Body of pancreas (tissue), 4 donors: ENCODE data around the gene PTH1R. TPM values are rescaled to one million over a fixed set of nuclear protein-coding genes. Genes with fewer than 3 reads are reported as not detected.

ENCODE experiments used
- ATAC-seq: fragments of 150-250 bp; one replicate; pipeline ENCODE4 v1.9.1; 2016
- DNase-seq, 4 donors: peaks; one replicate each; pipeline ENCODE4 v3.0.0-alpha.2; 2019
- H3K27ac ChIP-seq, 4 donors: fragments of 200-600 bp; sonication (generic); 1 replicate in 3 of 4; 2 replicates in 1 of 4; pipeline versions ENCODE4 v1.5.1 to v1.6.1; 2016 to 2019; ENCODE audit warnings: mild to moderate bottlenecking in 1 of 4, mixed read lengths in 1 of 4, moderate library complexity in 1 of 4
- H3K27me3 ChIP-seq, 2 donors: fragments of 200-600 bp; sonication (generic); one replicate each; pipeline ENCODE4 v1.6.0; 2016; ENCODE audit warnings: mild to moderate bottlenecking in 1 of 2
- H3K36me3 ChIP-seq, 2 donors: fragments of 200-600 bp; sonication (generic); replicated peaks in 1 of 2; 2 replicates each; pipeline ENCODE4 v1.5.1; 2016; ENCODE audit warnings: low read depth in 2 of 2; ENCODE audit not compliant: insufficient read depth in 1 of 2
- H3K4me1 ChIP-seq: fragments of 200-600 bp; sonication (generic); one replicate; pipeline ENCODE4 v1.6.0; 2016
- H3K4me3 ChIP-seq, 2 donors: fragments of 200-600 bp; sonication (generic); 1 replicate in 1 of 2; 2 replicates in 1 of 2; pipeline ENCODE4 v1.5.1; 2016 to 2019
- H3K9me3 ChIP-seq, 3 donors: fragments of 200-600 bp; sonication (generic); 1 replicate in 2 of 3; 2 replicates in 1 of 3; pipeline ENCODE4 v1.5.1; 2016
- CTCF ChIP-seq, 7 experiments: fragments of 450-650 bp in 4 of 7; fragments of 200-600 bp in 3 of 7; sonication (generic) in 3 of 7; IDR thresholded peaks; one replicate each; pipeline ENCODE4 v1.5.1; 2016 to 2019; ENCODE audit warnings: antibody characterized with exemption in 7 of 7
- POLR2A ChIP-seq, 3 donors: fragments of 450-650 bp; IDR thresholded peaks; one replicate each; pipeline ENCODE4 v1.6.1; 2016; ENCODE audit warnings: antibody characterized with exemption in 3 of 3, mild to moderate bottlenecking in 2 of 3
- WGBS, 2 donors: methylation state at CpG; one replicate each; pipeline ENCODE4 v1.1.5; 2017; 5-methylcytosine and 5-hydroxymethylcytosine counted together
- intact Hi-C: fragments of 100-400 bp; cut with DNase I; formaldehyde crosslinking; loops from one replicate; pipeline ENCODE4 v1.15.1; 2023
- total RNA-seq, 2 donors: library from RNA; depleted of rRNA; stranded (reverse); fragments of >200 nt; gene quantifications; one replicate each; pipeline ENCODE4 v1.1.0, GENCODE V29; 2016

The PTH1R gene
- total RNA-seq, 2 donors from 2014 or later, result 1.8 to 8.2 TPM

DNA sequence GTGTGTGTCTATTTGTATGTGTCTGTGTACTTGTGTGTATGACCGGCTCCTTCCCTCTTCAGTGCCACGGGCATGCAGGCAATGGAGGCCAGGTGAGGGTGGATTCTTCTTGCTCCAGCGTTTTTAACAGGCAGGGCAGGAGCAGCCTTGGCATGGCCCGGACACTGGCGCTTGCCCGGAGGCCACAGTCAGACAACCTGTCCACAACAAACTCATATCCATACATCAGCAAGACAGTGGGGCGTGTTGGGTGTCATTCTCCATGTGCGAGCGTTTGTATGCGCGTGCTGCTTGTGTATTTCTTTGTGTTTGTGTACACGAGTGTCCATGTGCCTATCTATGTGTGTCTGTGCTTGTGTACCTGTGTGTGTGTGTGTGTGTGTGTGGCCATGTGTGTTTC lies 29.8 kb downstream of the PTH1R start:
- Histone ChIP-seq H3K4me1 (peaks cover 16% of the 10 kb centered on the region), H3K9me3 (no peaks in the 10 kb centered on the region), H3K27ac (no peak overlapping the region), H3K4me3 (no peak overlapping the region), H3K36me3 (no peaks in the 10 kb centered on the region), H3K27me3 (no peaks in the 10 kb centered on the region)
- ATAC-seq (no peak), DNase-seq (peak in 1 of 4 donors; percentile 9)
- intact Hi-C loops, result no loop called here
- 65 to 68% methylated on average over 11 to 12 of the region's 12 CpGs for WGBS, 2 donors
- TF ChIP-seq POLR2A (IDR thresholded peaks at IDR 0.05) (no peak), CTCF (IDR thresholded peaks at IDR 0.05) (no peak)

DNA sequence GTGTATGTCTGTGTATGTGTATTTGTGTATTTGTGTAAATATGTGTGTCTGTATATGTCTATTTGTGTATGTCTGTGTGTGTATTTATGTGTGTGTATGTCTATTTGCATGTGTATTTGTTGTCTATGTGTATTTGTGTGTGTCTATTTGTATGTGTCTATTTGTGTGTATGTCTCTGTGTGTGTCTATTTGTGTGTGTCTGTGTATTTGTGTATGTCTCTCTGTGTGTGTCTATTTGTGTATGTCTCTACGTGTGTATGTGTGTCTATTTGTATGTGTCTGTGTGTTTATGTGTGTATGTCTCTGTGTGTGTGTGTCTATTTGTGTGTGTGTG lies 30.4 kb downstream of the PTH1R start:
- H3K36me3 ChIP-seq, result no peaks in the 10 kb centered on the region
- 15 to 33% methylated on average over 1 of the region's 1 CpG for WGBS, 2 donors
- no peak for DNase-seq
- TF ChIP-seq POLR2A (IDR thresholded peaks at IDR 0.05) (no peak), CTCF (IDR thresholded peaks at IDR 0.05) (peak in 2 of 7 experiments; percentile 56 to 58)
- no peak for ATAC-seq
- intact Hi-C loops, result no loop called here
- no peaks in the 10 kb centered on the region for H3K9me3 ChIP-seq
- H3K27me3 ChIP-seq, result no peaks in the 10 kb centered on the region
- H3K27ac ChIP-seq, result no peak overlapping the region
- H3K4me3 ChIP-seq, result no peak overlapping the region
- H3K4me1 ChIP-seq, result peaks cover 16% of the 10 kb centered on the region

- ATAC-seq, result no peak
- Histone ChIP-seq H3K27me3 (no peaks in the 10 kb centered on the region), H3K9me3 (no peaks in the 10 kb centered on the region), H3K36me3 (no peaks in the 10 kb centered on the region), H3K4me1 (peaks cover 16% of the 10 kb centered on the region), H3K4me3 (no peak overlapping the region), H3K27ac (no peak overlapping the region)
- DNase-seq, result peak in 2 of 4 donors; percentile 43 to 58
- intact Hi-C loops, result no loop called here
- peak in 3 of 7 experiments; percentile 19 to 48 (median 43) for TF ChIP-seq CTCF (IDR thresholded peaks at IDR 0.05)
- no peak for TF ChIP-seq POLR2A (IDR thresholded peaks at IDR 0.05)
- 46 to 61% methylated on average over 24 of the region's 24 CpGs for WGBS, 2 donors
Measured at GRCh38 chr3:46908294-46908985, 30.9 kb downstream of the PTH1R start.

DNA sequence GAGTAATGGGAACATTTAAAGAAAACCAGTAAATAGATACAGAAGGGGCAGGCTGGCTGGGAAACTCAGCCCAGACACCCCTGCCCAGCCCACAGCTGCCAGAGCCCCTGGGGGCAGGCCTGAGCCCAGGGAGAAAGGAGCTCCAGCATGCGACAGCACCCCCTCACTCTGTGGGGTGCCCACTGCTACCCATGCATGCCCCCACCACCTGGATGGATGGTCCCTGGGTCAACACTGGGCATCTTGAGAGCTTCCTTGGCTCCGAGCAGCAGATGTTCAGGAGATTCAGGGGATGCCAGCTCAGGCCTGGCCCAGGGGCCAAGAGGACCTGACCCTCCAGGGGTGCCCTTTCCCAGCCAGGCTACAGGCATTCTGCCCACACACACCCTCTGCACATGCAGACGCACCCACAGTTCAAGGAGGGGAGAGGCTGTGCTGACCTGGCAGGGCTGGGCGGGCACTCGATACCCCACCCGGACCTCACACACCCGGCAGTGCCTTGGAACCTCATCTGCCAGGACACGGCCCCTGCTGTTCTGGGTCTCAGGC lies 31.5 kb downstream of the PTH1R start:
- WGBS, 2 donors, result 28 to 36% methylated on average over 3 to 8 of the region's 8 CpGs
- Histone ChIP-seq H3K36me3 (no peaks in the 10 kb centered on the region), H3K4me3 (no peak overlapping the region), H3K9me3 (no peaks in the 10 kb centered on the region), H3K27ac (no peak overlapping the region), H3K4me1 (peaks cover 16% of the 10 kb centered on the region), H3K27me3 (no peaks in the 10 kb centered on the region)
- TF ChIP-seq POLR2A (IDR thresholded peaks at IDR 0.05) (no peak), CTCF (IDR thresholded peaks at IDR 0.05) (no peak)
- intact Hi-C loops, result no loop called here
- DNase-seq (no peak), ATAC-seq (no peak)
